ENCODE results near the gene DDA1.

DNA sequence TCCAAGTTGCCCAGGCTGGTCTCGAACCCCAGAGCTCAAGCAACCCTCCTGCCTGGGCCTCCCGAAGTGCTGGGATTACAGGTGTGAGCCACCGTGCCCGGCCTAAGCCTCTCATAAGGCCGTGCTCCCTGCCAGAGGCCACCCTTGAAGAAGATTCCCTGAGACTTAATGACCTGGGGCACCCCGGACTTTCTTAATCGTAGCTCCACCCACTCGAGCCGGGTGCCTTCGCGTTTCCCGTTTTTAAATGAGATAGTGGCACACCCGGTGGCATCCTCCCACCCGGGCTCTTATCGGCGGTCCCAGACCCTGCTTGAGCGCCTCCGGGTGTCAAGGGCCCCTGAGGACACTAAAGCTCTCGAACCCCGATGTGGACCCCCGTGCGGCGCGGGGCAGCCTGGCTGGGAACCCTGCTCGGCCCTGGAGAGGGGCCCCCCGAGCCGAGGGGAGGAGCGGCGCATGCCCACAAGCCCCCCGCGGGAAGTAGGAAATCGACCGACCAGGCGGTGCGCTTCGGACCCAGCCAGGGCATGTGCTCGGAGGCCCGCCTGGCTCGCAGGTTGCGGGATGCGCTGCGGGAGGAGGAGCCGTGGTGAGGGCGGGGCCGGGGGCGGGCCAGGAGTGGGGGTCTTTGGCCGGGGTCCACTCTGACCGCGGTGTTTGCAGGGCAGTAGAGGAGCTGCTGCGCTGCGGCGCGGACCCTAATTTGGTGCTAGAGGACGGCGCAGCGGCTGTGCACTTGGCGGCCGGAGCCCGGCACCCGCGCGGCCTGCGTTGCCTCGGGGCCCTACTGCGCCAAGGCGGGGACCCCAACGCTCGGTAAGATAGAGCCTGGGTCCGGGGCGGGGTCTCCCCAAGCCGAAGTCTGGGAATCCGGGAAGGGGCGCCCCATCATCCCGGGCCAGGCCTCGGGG lies 27.7 kb upstream of the DDA1 start, which contains the start of gene ANKLE1:
- no peak for TF ChIP-seq ZNF510 (CRISPR knock-in tag; IDR thresholded peaks at IDR 0.05; ENCODE audit: low read depth)
- TF ChIP-seq ZNF24 (IDR thresholded peaks at IDR 0.05): no peak
- TF ChIP-seq HMG20B (CRISPR knock-in tag; conservative IDR thresholded peaks at IDR 0.05): no peak
- TF ChIP-seq, protein P1, sequence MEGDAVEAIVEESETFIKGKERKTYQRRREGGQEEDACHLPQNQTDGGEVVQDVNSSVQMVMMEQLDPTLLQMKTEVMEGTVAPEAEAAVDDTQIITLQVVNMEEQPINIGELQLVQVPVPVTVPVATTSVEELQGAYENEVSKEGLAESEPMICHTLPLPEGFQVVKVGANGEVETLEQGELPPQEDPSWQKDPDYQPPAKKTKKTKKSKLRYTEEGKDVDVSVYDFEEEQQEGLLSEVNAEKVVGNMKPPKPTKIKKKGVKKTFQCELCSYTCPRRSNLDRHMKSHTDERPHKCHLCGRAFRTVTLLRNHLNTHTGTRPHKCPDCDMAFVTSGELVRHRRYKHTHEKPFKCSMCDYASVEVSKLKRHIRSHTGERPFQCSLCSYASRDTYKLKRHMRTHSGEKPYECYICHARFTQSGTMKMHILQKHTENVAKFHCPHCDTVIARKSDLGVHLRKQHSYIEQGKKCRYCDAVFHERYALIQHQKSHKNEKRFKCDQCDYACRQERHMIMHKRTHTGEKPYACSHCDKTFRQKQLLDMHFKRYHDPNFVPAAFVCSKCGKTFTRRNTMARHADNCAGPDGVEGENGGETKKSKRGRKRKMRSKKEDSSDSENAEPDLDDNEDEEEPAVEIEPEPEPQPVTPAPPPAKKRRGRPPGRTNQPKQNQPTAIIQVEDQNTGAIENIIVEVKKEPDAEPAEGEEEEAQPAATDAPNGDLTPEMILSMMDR (CRISPR knock-in tag; IDR thresholded peaks at IDR 0.05): no peak
- no peak for TF ChIP-seq ZFP82 (CRISPR knock-in tag; IDR thresholded peaks at IDR 0.05; ENCODE audit: borderline replicate concordance)
- TF ChIP-seq NCOR1 (IDR thresholded peaks at IDR 0.05; ENCODE audit: borderline replicate concordance, low read length): no peak
- TF ChIP-seq YY1 (IDR thresholded peaks at IDR 0.05; ENCODE audit: insufficient read depth, insufficient replicate concordance, low read depth, low read length): no peak
- TF ChIP-seq ZFP36 (IDR thresholded peaks at IDR 0.05; ENCODE audit: borderline replicate concordance, low read depth, low read length, partially characterized antibody): no peak
- TF ChIP-seq, protein P2, sequence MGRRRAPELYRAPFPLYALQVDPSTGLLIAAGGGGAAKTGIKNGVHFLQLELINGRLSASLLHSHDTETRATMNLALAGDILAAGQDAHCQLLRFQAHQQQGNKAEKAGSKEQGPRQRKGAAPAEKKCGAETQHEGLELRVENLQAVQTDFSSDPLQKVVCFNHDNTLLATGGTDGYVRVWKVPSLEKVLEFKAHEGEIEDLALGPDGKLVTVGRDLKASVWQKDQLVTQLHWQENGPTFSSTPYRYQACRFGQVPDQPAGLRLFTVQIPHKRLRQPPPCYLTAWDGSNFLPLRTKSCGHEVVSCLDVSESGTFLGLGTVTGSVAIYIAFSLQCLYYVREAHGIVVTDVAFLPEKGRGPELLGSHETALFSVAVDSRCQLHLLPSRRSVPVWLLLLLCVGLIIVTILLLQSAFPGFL (CRISPR knock-in tag; IDR thresholded peaks at IDR 0.05): no peak
- no peak for TF ChIP-seq ZZZ3 (CRISPR knock-in tag; IDR thresholded peaks at IDR 0.05; ENCODE audit: borderline replicate concordance)
- no peak for TF ChIP-seq ZNF883 (CRISPR knock-in tag; IDR thresholded peaks at IDR 0.05; ENCODE audit: not compliant biosample characterization)
